Parathyroid adenoma (tissue), 2 donors: ENCODE measurements around the gene AFF4.

Source experiments
- H2AFZ ChIP-seq: fragments of 300-600 bp; sonication (generic); one replicate; pipeline ENCODE4 v1.7.0; 2017; ENCODE audit warnings: antibody characterized with exemption, mild to moderate bottlenecking
- H3K27ac ChIP-seq: fragments of 300-600 bp; sonication (generic); one replicate; pipeline ENCODE4 v1.7.0; 2017
- H3K27me3 ChIP-seq: fragments of 300-600 bp; sonication (generic); one replicate; pipeline ENCODE4 v1.7.0; 2017; ENCODE audit warnings: low read length; ENCODE audit not compliant: control insufficient read depth, insufficient read depth
- H3K36me3 ChIP-seq: fragments of 300-600 bp; sonication (generic); one replicate; pipeline ENCODE4 v1.7.0; 2017; ENCODE audit warnings: low read length; ENCODE audit not compliant: control insufficient read depth, insufficient read depth
- H3K4me1 ChIP-seq: fragments of 300-600 bp; sonication (generic); one replicate; pipeline ENCODE4 v1.7.0; 2017; ENCODE audit warnings: control low read depth
- H3K4me2 ChIP-seq: fragments of 300-600 bp; sonication (generic); one replicate; pipeline ENCODE4 v1.7.0; 2017; ENCODE audit warnings: low read length
- H3K4me3 ChIP-seq: fragments of 300-600 bp; sonication (generic); one replicate; pipeline ENCODE4 v1.7.0; 2017; ENCODE audit warnings: low read depth, low read length
- H3K79me2 ChIP-seq: fragments of 300-600 bp; sonication (generic); one replicate; pipeline ENCODE4 v1.7.0; 2017; ENCODE audit warnings: control low read depth
- H3K9ac ChIP-seq: fragments of 300-600 bp; sonication (generic); one replicate; pipeline ENCODE4 v1.7.0; 2017; ENCODE audit warnings: mild to moderate bottlenecking
- H3K9me3 ChIP-seq: fragments of 300-600 bp; sonication (generic); one replicate; pipeline ENCODE4 v1.7.0; 2017; ENCODE audit warnings: low read length; ENCODE audit not compliant: control insufficient read depth
- TF ChIP-seq, protein P1 (sequence below): fragments of 300-600 bp; sonication (generic); IDR thresholded peaks from one replicate; pipeline ENCODE4 v1.7.0; 2017; ENCODE audit warnings: antibody characterized with exemption, mild to moderate bottlenecking
- donor health status: primary hyperparathyroidism.

The AFF4 gene

DNA sequence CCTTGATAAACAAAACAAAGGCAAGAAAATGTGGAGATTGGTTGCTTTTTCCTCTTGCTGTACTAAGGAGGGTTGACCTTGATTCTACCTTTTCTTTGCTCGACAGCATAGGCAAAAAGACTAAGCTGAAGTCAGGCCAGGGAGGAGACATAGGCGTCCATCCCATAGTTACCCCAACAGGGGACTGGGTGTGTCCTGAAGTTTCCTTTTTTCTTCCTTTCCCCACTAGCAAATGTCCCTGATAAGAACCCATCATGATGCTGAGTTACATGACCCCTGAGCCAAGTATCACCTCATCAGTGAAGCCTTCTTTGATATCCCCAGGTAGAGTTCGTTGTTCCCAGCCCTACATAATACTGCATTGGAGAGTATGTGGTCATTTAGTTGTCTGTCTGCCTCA is 123.1 kb downstream of the AFF4 start:
- H3K4me1 ChIP-seq, result no peaks in the 10 kb centered on the region
- H3K9me3 ChIP-seq, result no peaks in the 10 kb centered on the region
- no peaks in the 10 kb centered on the region for H3K27me3 ChIP-seq
- peak overlapping the region; percentile 18 for H2AFZ ChIP-seq
- H3K4me2 ChIP-seq, result no peak overlapping the region
- no peak overlapping the region for H3K27ac ChIP-seq
- H3K4me3 ChIP-seq, result no peak overlapping the region
- no peak overlapping the region for H3K9ac ChIP-seq
- no peaks in the 10 kb centered on the region for H3K79me2 ChIP-seq
- TF ChIP-seq, protein P1, sequence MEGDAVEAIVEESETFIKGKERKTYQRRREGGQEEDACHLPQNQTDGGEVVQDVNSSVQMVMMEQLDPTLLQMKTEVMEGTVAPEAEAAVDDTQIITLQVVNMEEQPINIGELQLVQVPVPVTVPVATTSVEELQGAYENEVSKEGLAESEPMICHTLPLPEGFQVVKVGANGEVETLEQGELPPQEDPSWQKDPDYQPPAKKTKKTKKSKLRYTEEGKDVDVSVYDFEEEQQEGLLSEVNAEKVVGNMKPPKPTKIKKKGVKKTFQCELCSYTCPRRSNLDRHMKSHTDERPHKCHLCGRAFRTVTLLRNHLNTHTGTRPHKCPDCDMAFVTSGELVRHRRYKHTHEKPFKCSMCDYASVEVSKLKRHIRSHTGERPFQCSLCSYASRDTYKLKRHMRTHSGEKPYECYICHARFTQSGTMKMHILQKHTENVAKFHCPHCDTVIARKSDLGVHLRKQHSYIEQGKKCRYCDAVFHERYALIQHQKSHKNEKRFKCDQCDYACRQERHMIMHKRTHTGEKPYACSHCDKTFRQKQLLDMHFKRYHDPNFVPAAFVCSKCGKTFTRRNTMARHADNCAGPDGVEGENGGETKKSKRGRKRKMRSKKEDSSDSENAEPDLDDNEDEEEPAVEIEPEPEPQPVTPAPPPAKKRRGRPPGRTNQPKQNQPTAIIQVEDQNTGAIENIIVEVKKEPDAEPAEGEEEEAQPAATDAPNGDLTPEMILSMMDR, result no peak
- H3K36me3 ChIP-seq, result no peaks in the 10 kb centered on the region

DNA sequence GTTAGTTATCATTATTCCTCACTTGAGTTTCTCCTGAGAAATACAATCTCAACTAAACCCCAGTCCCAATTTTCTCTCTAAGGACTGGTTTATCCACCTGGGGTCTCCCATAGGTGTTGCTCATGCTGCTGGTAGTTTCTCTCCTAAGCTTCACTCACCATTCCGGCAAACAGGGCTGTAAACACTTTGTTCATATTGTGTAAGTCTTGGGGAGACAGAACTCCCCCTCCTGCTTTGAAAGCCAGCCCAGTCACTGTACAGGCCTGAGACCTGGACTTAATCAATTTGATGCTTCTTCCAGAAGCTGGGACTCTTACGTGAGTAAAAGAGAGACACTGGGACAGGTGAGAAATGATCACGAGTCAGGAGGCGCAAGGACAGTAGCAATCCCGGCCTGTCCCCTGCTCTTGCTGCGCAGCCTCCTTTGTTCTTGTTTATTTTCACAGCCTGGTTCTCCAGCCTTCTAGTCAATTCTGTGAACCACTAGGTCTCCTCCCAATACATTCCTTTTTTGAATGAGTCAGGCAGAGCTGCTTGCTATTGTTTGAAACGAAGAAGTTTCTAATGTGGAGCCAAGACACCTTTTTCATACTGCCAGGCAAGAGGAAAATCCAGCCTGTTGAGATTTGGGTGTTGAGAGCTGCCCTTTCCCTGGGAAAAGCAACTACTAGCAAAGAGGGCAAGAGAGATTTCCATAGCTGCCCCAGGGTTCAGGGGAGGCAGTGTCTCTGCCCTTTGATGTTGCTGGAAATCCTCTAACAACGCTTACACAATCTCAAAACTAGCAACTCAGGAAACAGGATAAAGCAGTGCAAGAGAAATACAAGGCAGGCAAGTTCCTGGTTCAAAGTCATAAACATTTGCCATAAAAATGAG is 123.8 kb downstream of the AFF4 start:
- no peaks in the 10 kb centered on the region for H3K9me3 ChIP-seq
- no peak overlapping the region for H3K27ac ChIP-seq
- no peaks in the 10 kb centered on the region for H3K27me3 ChIP-seq
- no peaks in the 10 kb centered on the region for H3K36me3 ChIP-seq
- peak overlapping the region; percentile 18 for H2AFZ ChIP-seq
- no peak overlapping the region for H3K9ac ChIP-seq
- H3K4me3 ChIP-seq, result no peak overlapping the region
- TF ChIP-seq, protein P1, result no peak
- H3K4me2 ChIP-seq, result no peak overlapping the region
- no peaks in the 10 kb centered on the region for H3K4me1 ChIP-seq
- no peaks in the 10 kb centered on the region for H3K79me2 ChIP-seq

DNA sequence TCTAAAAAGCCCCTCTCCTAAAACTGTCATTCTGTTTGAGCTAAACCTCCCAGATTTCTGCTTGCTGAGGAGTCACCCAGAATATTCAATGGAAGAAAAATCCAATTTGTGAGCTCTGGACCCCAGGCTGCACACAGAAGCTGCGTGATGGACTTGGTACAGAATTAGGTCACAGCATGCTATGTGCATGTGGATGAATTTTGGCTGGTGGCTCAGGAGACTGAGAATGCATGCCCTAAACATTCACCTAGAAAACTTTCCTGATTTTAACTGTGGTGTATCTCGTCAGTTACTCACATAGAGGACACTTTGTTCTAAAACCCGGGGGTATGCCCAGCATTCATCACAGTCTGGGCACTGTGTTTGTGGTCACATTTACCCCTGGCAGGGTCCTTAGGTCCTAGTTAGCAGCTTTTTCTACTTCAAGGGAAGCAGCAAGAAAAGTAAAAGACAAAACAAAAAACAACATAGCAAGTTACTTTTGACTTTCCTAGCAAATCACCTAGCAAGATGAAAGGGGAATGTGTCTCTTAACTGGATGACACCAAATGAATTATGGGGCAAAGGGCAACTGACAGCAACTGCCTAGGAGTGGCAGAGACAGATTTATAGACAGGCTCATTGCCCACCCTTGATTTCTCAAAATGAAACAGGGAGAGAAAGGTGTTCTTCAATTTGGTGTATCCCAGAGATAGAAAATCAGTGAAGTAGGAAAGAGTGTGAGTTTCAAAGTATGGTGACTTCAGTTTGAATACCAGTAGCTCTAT is 124.7 kb downstream of the AFF4 start:
- no peak overlapping the region for H3K27ac ChIP-seq
- H3K4me1 ChIP-seq, result no peaks in the 10 kb centered on the region
- H3K9ac ChIP-seq, result no peak overlapping the region

DNA sequence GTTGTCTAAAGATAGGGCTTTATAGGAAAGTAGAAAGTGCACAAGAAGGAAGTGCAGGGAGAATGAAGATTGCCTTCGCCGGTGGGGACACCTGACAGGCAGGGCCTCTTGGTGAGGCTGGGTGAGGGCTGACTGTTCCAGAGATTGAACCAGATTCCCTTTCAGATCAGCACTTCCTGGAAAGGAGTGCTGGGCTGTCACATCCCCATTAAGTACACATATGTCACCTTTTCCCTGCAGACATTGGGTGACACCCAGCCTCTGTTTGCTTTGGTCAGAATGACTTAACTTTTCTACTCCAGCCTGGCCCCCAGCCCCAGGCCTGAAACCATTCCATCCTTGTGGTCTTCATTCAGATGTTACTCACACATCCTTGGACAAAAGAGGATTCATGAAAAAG is 125.6 kb downstream of the AFF4 start:
- Histone ChIP-seq H3K4me2 (no peak overlapping the region), H2AFZ (no peak overlapping the region), H3K27me3 (no peaks in the 10 kb centered on the region), H3K9me3 (no peaks in the 10 kb centered on the region), H3K36me3 (no peaks in the 10 kb centered on the region), H3K79me2 (no peaks in the 10 kb centered on the region), H3K4me3 (no peak overlapping the region), H3K27ac (no peak overlapping the region), H3K4me1 (no peaks in the 10 kb centered on the region), H3K9ac (no peak overlapping the region)
- TF ChIP-seq, protein P1, result no peak

More for the DNA sequence above, 124.7 kb downstream of the AFF4 start:
- Histone ChIP-seq H3K4me3 (no peak overlapping the region), H3K9me3 (no peaks in the 10 kb centered on the region), H3K79me2 (no peaks in the 10 kb centered on the region), H3K36me3 (no peaks in the 10 kb centered on the region), H3K4me2 (no peak overlapping the region), H2AFZ (no peak overlapping the region), H3K27me3 (no peaks in the 10 kb centered on the region)
- TF ChIP-seq, protein P1, result no peak
